ENCODE measurements around the gene ICA1.

DNA sequence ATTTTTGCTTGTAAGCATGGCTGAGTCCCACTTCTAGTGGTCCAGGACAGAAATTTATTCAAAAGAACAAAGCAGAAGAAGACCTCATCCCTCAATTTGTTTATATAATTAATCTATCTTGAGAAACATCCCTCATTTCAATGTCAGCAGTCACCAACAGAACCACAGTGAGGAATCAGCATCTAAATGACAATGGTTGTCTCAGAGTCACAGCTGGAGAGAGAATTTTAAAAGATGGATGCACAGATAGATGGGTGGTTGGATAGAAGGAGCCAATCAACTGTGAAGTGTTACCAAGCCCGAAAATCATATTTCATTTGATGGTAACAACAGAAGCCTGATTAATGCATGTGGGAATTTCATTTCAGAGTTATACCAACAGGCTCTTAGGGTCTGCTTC lies 55.0 kb downstream of the ICA1 start:
- TF ChIP-seq POLR2AphosphoS5 (IDR thresholded peaks at IDR 0.05; ENCODE audit: insufficient read depth in 1 of 2, low read depth in 1 of 2) (no peak), POLR2A (IDR thresholded peaks at IDR 0.05) (no peak)
- TF ChIP-seq, protein P1, sequence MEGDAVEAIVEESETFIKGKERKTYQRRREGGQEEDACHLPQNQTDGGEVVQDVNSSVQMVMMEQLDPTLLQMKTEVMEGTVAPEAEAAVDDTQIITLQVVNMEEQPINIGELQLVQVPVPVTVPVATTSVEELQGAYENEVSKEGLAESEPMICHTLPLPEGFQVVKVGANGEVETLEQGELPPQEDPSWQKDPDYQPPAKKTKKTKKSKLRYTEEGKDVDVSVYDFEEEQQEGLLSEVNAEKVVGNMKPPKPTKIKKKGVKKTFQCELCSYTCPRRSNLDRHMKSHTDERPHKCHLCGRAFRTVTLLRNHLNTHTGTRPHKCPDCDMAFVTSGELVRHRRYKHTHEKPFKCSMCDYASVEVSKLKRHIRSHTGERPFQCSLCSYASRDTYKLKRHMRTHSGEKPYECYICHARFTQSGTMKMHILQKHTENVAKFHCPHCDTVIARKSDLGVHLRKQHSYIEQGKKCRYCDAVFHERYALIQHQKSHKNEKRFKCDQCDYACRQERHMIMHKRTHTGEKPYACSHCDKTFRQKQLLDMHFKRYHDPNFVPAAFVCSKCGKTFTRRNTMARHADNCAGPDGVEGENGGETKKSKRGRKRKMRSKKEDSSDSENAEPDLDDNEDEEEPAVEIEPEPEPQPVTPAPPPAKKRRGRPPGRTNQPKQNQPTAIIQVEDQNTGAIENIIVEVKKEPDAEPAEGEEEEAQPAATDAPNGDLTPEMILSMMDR (IDR thresholded peaks at IDR 0.05): no peak
